Heart right ventricle (tissue), 16 donors: ENCODE measurements around the gene CATSPERE. TPM values are rescaled to one million over a fixed set of nuclear protein-coding genes. Genes with fewer than 3 reads are reported as not detected.
A peak's percentile ranks its signal among the peaks of the same experiment; 100 is the strongest.
"Not testable (repeated sequence)": the region's sequence is repeated elsewhere in the genome, so short reads cannot be mapped to it uniquely, and the experiment has no call there.

Experiments used
- ATAC-seq, 8 donors: fragments of 200-7000 bp; cut with Tn5 transposase; one replicate each; pipeline ENCODE4 v1.9.1; 2020; ENCODE audit warnings: mild to moderate bottlenecking in 8 of 8, moderate library complexity in 8 of 8, moderate number of reproducible peaks in 1 of 8
- DNase-seq, 2 donors: peaks; one replicate each; pipeline ENCODE4 v3.0.0-alpha.2; 2020
- H3K27ac ChIP-seq, 10 donors: fragments of 200-600 bp; sonication (generic) in 2 of 10; one replicate each; pipeline versions ENCODE4 v1.5.0 to v1.8.0; 2020 to 2022; ENCODE audit warnings: mild to moderate bottlenecking in 3 of 10
- H3K27me3 ChIP-seq, 7 donors: fragments of 200-600 bp; one replicate each; pipeline ENCODE4 v1.8.0; 2021 to 2022; ENCODE audit warnings: mild to moderate bottlenecking in 2 of 7
- H3K36me3 ChIP-seq, 9 donors: fragments of 200-600 bp; sonication (generic) in 1 of 9; one replicate each; pipeline versions ENCODE4 v1.5.0 to v1.8.0; 2020 to 2022; ENCODE audit warnings: mild to moderate bottlenecking in 2 of 9
- H3K4me1 ChIP-seq, 9 donors: fragments of 200-600 bp; sonication (generic) in 1 of 9; one replicate each; pipeline versions ENCODE4 v1.5.0 to v1.8.0; 2020 to 2022; ENCODE audit warnings: mild to moderate bottlenecking in 4 of 9
- H3K4me3 ChIP-seq, 10 donors: fragments of 200-600 bp; sonication (generic) in 2 of 10; one replicate each; pipeline versions ENCODE4 v1.5.0 to v1.8.0; 2020 to 2022; ENCODE audit warnings: mild to moderate bottlenecking in 7 of 10, moderate library complexity in 2 of 10
- H3K9me3 ChIP-seq, 11 donors: fragments of 200-600 bp in 10 of 11; sonication (generic) in 2 of 11; one replicate each; pipeline versions ENCODE4 v1.5.0 to v1.8.0; 2013 to 2022; ENCODE audit warnings: mild to moderate bottlenecking in 2 of 11, control low read depth in 1 of 11, moderate library complexity in 1 of 11
- WGBS, 2 donors: extraction: QIAGEN DNeasy Blood & Tissue Kit; methylation state at CpG; one replicate each; pipeline ENCODE4 v1.1.7; 2013; ENCODE audit warnings: inconsistent platforms in 1 of 2; 5-methylcytosine and 5-hydroxymethylcytosine counted together
- intact Hi-C, 10 donors: fragments of 100-400 bp; cut with DNase I; formaldehyde crosslinking; loops; one replicate each; pipeline versions ENCODE4 v1.11.1 to v1.14.2; 2022
- polyA plus RNA-seq, 2 donors: library from polyadenylated mRNA; stranded (reverse); fragments of 200-250 nt; gene quantifications; one replicate each; pipeline ENCODE4 v1.2.3, GENCODE V29; 2013
- total RNA-seq, 10 donors: library from RNA; stranded (reverse); fragmentation: NEBNext Ultra II Directional in 3 of 10; extraction: Animal tissue kit (Norgen Biotek cat#: 25700) in 3 of 10; gene quantifications; one replicate each; pipeline versions ENCODE4 v1.2.1 to v1.2.4, GENCODE V29; 2021 to 2023
- TF ChIP-seq, protein P1 (sequence below), 9 donors: fragments of 200-600 bp; sonication (generic) in 2 of 9; IDR thresholded peaks; one replicate each; pipeline versions ENCODE4 v1.5.0 to v1.8.0; 2021 to 2022; ENCODE audit warnings: antibody characterized with exemption in 9 of 9, mild to moderate bottlenecking in 5 of 9, moderate library complexity in 1 of 9
- donor health status: Arrhythmogenic right ventricular cardiomyopathy.
- donor health status: ischemic (EF 13 %, LVEDD 7.1; RV severe dilation, severe dysfunction).
- donor health status: healthy with polysubstance abuse.
- donor health status: DM: no; HTN: yes; CAD: no.
- donor health status: DM: no; HTN: no; CAD: no.
- donor health status: ischemic (EF 25% LVEDD 6.9; RV normal size, moderate dysfunction).
- donor health status: ischemic (EF 25% LVEDD 5.7; RV mildly dilated, moderate dysfunction).
- donor health status: healthy.
- donor health status: DM: yes; HTN: yes; CAD: no.
- donor health status: Ischemic cardiomyopathy.
- donor health status: ischemic (EF 35%, LVEDD 5.7; RV mildly dilated, moderate dysfunction).
- donor health status: nonischemic (EF 11% LVEDD 7.7; RV severe dilation, severe dysfunction).
- donor health status: DM: yes; HTN: yes; CAD: no.
- donor health status: PGD.
- donor health status: ischemic (EF 29% LVEDD 5.4; RV normal size, mild dysfunction).
- donor health status: nonischemic (EF 23%, LVEDD 6.1; RV moderate dilation, normal function).

Gene CATSPERE
- total and polyA plus RNA-seq, 12 donors = 0.07 to 0.83 (median 0.26) TPM; not detected in 1

GRCh38 chr1:244662599-244662998 is 201.5 kb downstream of the CATSPERE start:
- Histone ChIP-seq H3K4me1 (peaks cover 4 to 53% (median 39%) of the 10 kb centered on the region in 9 donors), H3K4me3 (no peak overlapping the region)

DNA sequence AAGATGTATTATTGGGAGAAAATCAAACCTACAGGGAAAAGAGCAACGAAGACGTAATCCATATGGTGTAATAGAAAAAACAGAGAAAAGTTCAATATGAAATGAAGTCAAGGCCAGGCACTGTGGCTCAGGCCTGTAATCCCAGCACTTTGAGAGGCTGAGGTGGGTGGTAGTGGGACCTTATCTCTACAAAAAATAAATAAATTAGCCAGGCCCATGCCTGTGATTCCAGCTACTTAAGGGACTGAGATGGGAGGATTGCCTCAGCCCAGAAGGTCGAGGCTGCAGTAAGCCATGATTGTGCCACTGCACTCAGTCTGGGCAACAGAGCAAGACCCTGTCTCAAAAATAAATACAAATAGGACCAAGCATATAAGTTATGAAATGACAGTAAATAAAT is 203.3 kb downstream of the CATSPERE start:
- no peak overlapping the region for H3K27ac ChIP-seq
- H3K27me3 ChIP-seq = no peaks in the 10 kb centered on the region
- peaks cover 0 to 13% (median 5%) of the 10 kb centered on the region in 9 donors for H3K36me3 ChIP-seq
- ATAC-seq (no peak), DNase-seq (no peak)
- WGBS, 2 donors = 76 to 77% methylated on average over 3 of the region's 3 CpGs
- H3K4me1 ChIP-seq = peaks cover 0 to 51% (median 29%) of the 10 kb centered on the region in 9 donors
- peaks cover 0 to 10% (median 0%) of the 10 kb centered on the region in 11 donors for H3K9me3 ChIP-seq
- H3K4me3 ChIP-seq = no peak overlapping the region
- TF ChIP-seq, protein P1, sequence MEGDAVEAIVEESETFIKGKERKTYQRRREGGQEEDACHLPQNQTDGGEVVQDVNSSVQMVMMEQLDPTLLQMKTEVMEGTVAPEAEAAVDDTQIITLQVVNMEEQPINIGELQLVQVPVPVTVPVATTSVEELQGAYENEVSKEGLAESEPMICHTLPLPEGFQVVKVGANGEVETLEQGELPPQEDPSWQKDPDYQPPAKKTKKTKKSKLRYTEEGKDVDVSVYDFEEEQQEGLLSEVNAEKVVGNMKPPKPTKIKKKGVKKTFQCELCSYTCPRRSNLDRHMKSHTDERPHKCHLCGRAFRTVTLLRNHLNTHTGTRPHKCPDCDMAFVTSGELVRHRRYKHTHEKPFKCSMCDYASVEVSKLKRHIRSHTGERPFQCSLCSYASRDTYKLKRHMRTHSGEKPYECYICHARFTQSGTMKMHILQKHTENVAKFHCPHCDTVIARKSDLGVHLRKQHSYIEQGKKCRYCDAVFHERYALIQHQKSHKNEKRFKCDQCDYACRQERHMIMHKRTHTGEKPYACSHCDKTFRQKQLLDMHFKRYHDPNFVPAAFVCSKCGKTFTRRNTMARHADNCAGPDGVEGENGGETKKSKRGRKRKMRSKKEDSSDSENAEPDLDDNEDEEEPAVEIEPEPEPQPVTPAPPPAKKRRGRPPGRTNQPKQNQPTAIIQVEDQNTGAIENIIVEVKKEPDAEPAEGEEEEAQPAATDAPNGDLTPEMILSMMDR (IDR thresholded peaks at IDR 0.05) = no peak
- intact Hi-C loops = no loop called here

More at GRCh38 chr1:244662599-244662998, 201.5 kb downstream of the CATSPERE start:
- Histone ChIP-seq H3K36me3 (peaks cover 0 to 19% (median 6%) of the 10 kb centered on the region in 9 donors), H3K27me3 (no peaks in the 10 kb centered on the region), H3K9me3 (peaks cover 0 to 10% (median 0%) of the 10 kb centered on the region in 11 donors), H3K27ac (no peak overlapping the region)
- WGBS, 2 donors = 75 to 76% methylated on average over 2 of the region's 2 CpGs
- TF ChIP-seq, protein P1 (IDR thresholded peaks at IDR 0.05) = no peak
- intact Hi-C loops = no loop called here
- ATAC-seq (no peak), DNase-seq (no peak)

GRCh38 chr1:244665771-244666217 is 204.7 kb downstream of the CATSPERE start:
- H3K4me1 ChIP-seq = peaks cover 0 to 49% (median 29%) of the 10 kb centered on the region in 9 donors
- 26 to 31% methylated on average over 4 of the region's 4 CpGs for WGBS, 2 donors
- peaks cover 0 to 5% (median 0%) of the 10 kb centered on the region in 11 donors for H3K9me3 ChIP-seq
- DNase-seq (no peak), ATAC-seq (peak; percentile 44 to 76 (median 55))
- H3K27me3 ChIP-seq = no peaks in the 10 kb centered on the region
- TF ChIP-seq, protein P1 (IDR thresholded peaks at IDR 0.05) = no peak
- H3K27ac ChIP-seq = peak overlapping the region in 3 of 10 donors; percentile 11 to 51 (median 43)
- peaks cover 0 to 10% (median 0%) of the 10 kb centered on the region in 9 donors for H3K36me3 ChIP-seq
- H3K4me3 ChIP-seq = peak overlapping the region in 1 of 10 donors; percentile 5
- intact Hi-C loops = no loop called here

DNA sequence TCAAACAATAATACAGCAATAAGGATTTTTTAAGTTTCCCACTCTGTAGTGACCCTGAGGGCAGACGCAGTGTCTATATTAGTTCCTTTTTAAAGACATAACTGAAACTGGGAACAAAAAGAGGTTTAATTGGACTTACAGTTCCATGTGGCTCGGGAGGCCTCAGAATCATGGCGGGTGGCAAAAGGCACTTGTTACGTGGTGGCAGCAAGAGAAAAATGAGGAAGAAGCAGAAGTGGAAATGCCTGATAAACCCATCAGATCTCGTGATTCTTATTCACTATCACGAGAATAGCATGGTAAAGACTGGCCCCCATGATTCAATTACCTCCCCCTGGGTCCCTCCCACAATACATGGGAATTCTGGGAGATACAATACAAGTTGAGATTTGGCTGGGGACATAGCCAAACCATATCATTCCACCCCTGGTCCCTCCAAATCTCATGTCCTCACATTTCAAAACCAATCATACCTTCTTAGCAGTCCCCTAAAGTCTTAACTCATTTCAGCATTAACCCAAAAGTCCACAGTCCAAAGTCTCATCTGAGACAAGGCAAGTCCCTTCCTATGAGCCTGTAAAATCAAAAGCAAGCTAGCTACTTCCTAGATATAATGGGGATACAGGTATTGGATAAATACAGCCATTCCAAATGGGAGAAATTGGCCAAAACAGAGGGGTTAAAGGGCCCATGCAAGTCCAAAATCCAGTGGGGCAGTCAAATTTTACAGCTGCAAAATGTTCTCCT is 205.8 kb downstream of the CATSPERE start:
- intact Hi-C loops, DNase-seq, ATAC-seq, H3K9me3 ChIP-seq, H3K27me3 ChIP-seq, H3K4me3 ChIP-seq, H3K36me3 ChIP-seq: not testable (repeated sequence)
- Histone ChIP-seq H3K27ac (peak overlapping the region in 1 of 10 donors; percentile 51), H3K4me1 (peaks cover 0 to 57% (median 29%) of the 10 kb centered on the region in 9 donors)
- WGBS, 2 donors = 87 to 92% methylated on average over 6 of the region's 6 CpGs

GRCh38 chr1:244667797-244668196 is 206.7 kb downstream of the CATSPERE start:
- no peak overlapping the region for H3K4me3 ChIP-seq
- 75 to 82% methylated on average over 2 of the region's 2 CpGs for WGBS, 2 donors
- intact Hi-C loops = no loop called here
- H3K4me1 ChIP-seq = peaks cover 0 to 67% (median 36%) of the 10 kb centered on the region in 9 donors
- TF ChIP-seq, protein P1 (IDR thresholded peaks at IDR 0.05) = no peak
- no peak overlapping the region for H3K27ac ChIP-seq
- H3K9me3 ChIP-seq = no peaks in the 10 kb centered on the region
- ATAC-seq (no peak), DNase-seq (no peak)
- no peaks in the 10 kb centered on the region for H3K27me3 ChIP-seq
- peaks cover 0 to 10% (median 0%) of the 10 kb centered on the region in 9 donors for H3K36me3 ChIP-seq
